Tibial nerve (tissue), 4 donors: ENCODE measurements around the gene PLCB2. TPM values are rescaled to one million over a fixed set of nuclear protein-coding genes. Genes with fewer than 3 reads are reported as not detected.

Source experiments
- DNase-seq, 2 donors: peaks; one replicate each; pipeline ENCODE4 v3.0.0-alpha.2; 2019; ENCODE audit warnings: low spot score in 2 of 2
- H3K27ac ChIP-seq, 4 donors: fragments of 200-600 bp; sonication (generic) in 3 of 4; one replicate each; pipeline ENCODE4 v1.5.1; 2017 to 2019; ENCODE audit warnings: mild to moderate bottlenecking in 1 of 4
- H3K27me3 ChIP-seq, 2 donors: fragments of 200-600 bp; sonication (generic) in 1 of 2; one replicate each; pipeline versions ENCODE4 v1.5.1 to v1.6.0; 2017 to 2019
- H3K36me3 ChIP-seq, 3 donors: fragments of 200-600 bp; sonication (generic); one replicate each; pipeline ENCODE4 v1.5.1; 2018 to 2019
- H3K4me1 ChIP-seq, 4 donors: fragments of 200-600 bp; sonication (generic) in 3 of 4; one replicate each; pipeline ENCODE4 v1.5.1; 2017 to 2019
- H3K4me3 ChIP-seq, 4 donors: fragments of 200-600 bp; sonication (generic) in 3 of 4; one replicate each; pipeline ENCODE4 v1.5.1; 2017 to 2019; ENCODE audit warnings: mild to moderate bottlenecking in 1 of 4, moderate library complexity in 1 of 4
- H3K9me3 ChIP-seq, 4 donors: fragments of 200-600 bp; sonication (generic) in 3 of 4; one replicate each; pipeline ENCODE4 v1.5.1; 2017 to 2019
- CTCF ChIP-seq, 5 experiments: fragments of 200-600 bp in 3 of 5; fragments of 450-650 bp in 2 of 5; sonication (generic) in 3 of 5; IDR thresholded peaks; one replicate each; pipeline ENCODE4 v1.5.1; 2016 to 2019; ENCODE audit warnings: antibody characterized with exemption in 5 of 5, mild to moderate bottlenecking in 3 of 5, moderate library complexity in 2 of 5
- EP300 ChIP-seq, 2 donors: sonication (generic); formaldehyde crosslinking; IDR thresholded peaks; one replicate each; pipeline ENCODE4 v1.6.1; 2017; ENCODE audit warnings: antibody characterized with exemption in 2 of 2, mild to moderate bottlenecking in 1 of 2
- POLR2A ChIP-seq, 2 donors: fragments of 450-650 bp; IDR thresholded peaks; one replicate each; pipeline ENCODE4 v1.6.1; 2017; ENCODE audit warnings: antibody characterized with exemption in 2 of 2, mild to moderate bottlenecking in 2 of 2, moderate library complexity in 2 of 2
- WGBS, 2 donors: methylation state at CpG; one replicate each; pipeline ENCODE4 v1.1.5; 2018; 5-methylcytosine and 5-hydroxymethylcytosine counted together
- total RNA-seq, 4 donors: library from RNA; depleted of rRNA; stranded (reverse); fragments of >200 nt; gene quantifications; one replicate each; pipeline ENCODE4 v1.1.0, GENCODE V29; 2016

PLCB2 gene
- total RNA-seq, 4 donors from 2014 or later, result 14.9 to 42.3 (median 17.0) TPM

GRCh38 chr15:40243126-40243810, 64.5 kb downstream of the PLCB2 start:
- no peak overlapping the region for H3K4me3 ChIP-seq
- whole genome bisulfite sequencing, 2 donors, result 84% methylated on average over 9 of the region's 9 CpGs
- no peaks in the 10 kb centered on the region for H3K36me3 ChIP-seq
- TF ChIP-seq POLR2A (IDR thresholded peaks at IDR 0.05), result no peak
- TF ChIP-seq CTCF (IDR thresholded peaks at IDR 0.05), result no peak
- TF ChIP-seq EP300 (IDR thresholded peaks at IDR 0.05), result no peak
- H3K27ac ChIP-seq, result no peak overlapping the region
- H3K4me1 ChIP-seq, result peaks cover 0 to 13% (median 4%) of the 10 kb centered on the region in 4 donors
- H3K27me3 ChIP-seq, result peaks cover 0 to 21% of the 10 kb centered on the region in 2 donors
- no peaks in the 10 kb centered on the region for H3K9me3 ChIP-seq
- DNase-seq, result no peak

- no peaks in the 10 kb centered on the region for H3K9me3 ChIP-seq
- H3K4me1 ChIP-seq, result peaks cover 0 to 13% (median 4%) of the 10 kb centered on the region in 4 donors
- H3K4me3 ChIP-seq, result no peak overlapping the region
- H3K27ac ChIP-seq, result no peak overlapping the region
- 96 to 98% methylated on average over 4 to 5 of the region's 5 CpGs for WGBS, 2 donors
- H3K36me3 ChIP-seq, result no peaks in the 10 kb centered on the region
- peaks cover 0 to 25% of the 10 kb centered on the region in 2 donors for H3K27me3 ChIP-seq
- TF ChIP-seq POLR2A (IDR thresholded peaks at IDR 0.05), result no peak
- TF ChIP-seq EP300 (IDR thresholded peaks at IDR 0.05), result no peak
- no peak for TF ChIP-seq CTCF (IDR thresholded peaks at IDR 0.05)
- DNase-seq, result no peak
These were observed 65.1 kb downstream of the PLCB2 start for GRCh38 chr15:40242601-40243000.

- H3K36me3 ChIP-seq, result no peaks in the 10 kb centered on the region
- TF ChIP-seq EP300 (IDR thresholded peaks at IDR 0.05) (no peak), CTCF (IDR thresholded peaks at IDR 0.05) (no peak), POLR2A (IDR thresholded peaks at IDR 0.05) (no peak)
- no peak for DNase-seq
- H3K27ac ChIP-seq, result no peak overlapping the region
- no peaks in the 10 kb centered on the region for H3K9me3 ChIP-seq
- WGBS, 2 donors, result 90 to 92% methylated on average over 10 of the region's 10 CpGs
- H3K27me3 ChIP-seq, result peaks cover 0 to 25% of the 10 kb centered on the region in 2 donors
- peaks cover 0 to 13% (median 4%) of the 10 kb centered on the region in 4 donors for H3K4me1 ChIP-seq
- H3K4me3 ChIP-seq, result no peak overlapping the region
These were observed 65.5 kb downstream of the PLCB2 start for GRCh38 chr15:40242213-40242599.

GRCh38 chr15:40241269-40242212, 66.2 kb downstream of the PLCB2 start:
- WGBS, 2 donors, result 87 to 94% methylated on average over 5 to 12 of the region's 14 CpGs
- Histone ChIP-seq H3K27me3 (peaks cover 0 to 25% of the 10 kb centered on the region in 2 donors), H3K4me1 (peaks cover 0 to 13% (median 4%) of the 10 kb centered on the region in 4 donors), H3K36me3 (no peaks in the 10 kb centered on the region), H3K4me3 (no peak overlapping the region), H3K27ac (no peak overlapping the region), H3K9me3 (no peaks in the 10 kb centered on the region)
- DNase-seq, result no peak
- TF ChIP-seq POLR2A (IDR thresholded peaks at IDR 0.05) (no peak), EP300 (IDR thresholded peaks at IDR 0.05) (no peak), CTCF (IDR thresholded peaks at IDR 0.05) (no peak)
